Measurements from ENCODE around the gene ADCY3. TPM values are rescaled to one million over a fixed set of nuclear protein-coding genes. Genes with fewer than 3 reads are reported as not detected.
A peak's percentile ranks its signal among the peaks of the same experiment; 100 is the strongest.
"Not testable (repeated sequence)": the region's sequence is repeated elsewhere in the genome, so short reads cannot be mapped to it uniquely, and the experiment has no call there.

Gene ADCY3
- polyA plus RNA-seq, 1 donor, result 23.5 TPM

DNA sequence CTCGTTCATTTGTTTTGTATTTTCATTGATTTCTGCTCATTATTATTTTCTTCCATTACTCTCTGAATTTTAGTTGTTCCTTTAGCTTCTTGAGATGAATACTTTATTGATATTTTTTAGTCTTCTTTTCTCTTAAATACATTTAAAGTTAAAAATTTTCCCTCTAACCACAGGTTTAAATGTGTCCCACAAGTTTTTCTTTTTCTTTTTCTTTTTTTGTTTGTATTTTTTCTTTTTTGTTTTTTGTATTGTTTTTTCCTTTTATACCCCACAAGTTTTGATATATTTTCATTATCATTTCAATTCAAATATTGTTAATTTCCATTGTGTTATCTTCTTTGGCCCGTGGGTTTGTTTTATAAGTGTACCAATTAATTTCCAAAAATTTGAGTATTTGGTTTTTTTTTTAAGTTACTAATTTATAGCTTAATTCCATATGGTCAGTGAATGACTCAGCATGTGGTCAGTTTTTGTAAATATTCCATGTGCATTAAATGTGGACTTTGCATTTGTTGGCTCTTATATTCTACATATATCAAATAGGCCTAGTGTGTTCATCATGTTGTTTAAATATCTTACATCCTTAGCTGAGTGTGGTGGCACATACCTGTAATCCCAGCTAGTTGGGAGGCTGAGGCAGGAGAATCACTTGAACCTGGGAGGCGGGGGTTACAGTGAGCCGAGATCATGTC is 110.6 kb downstream of the ADCY3 start:
- DNase-seq, result no peak

DNA sequence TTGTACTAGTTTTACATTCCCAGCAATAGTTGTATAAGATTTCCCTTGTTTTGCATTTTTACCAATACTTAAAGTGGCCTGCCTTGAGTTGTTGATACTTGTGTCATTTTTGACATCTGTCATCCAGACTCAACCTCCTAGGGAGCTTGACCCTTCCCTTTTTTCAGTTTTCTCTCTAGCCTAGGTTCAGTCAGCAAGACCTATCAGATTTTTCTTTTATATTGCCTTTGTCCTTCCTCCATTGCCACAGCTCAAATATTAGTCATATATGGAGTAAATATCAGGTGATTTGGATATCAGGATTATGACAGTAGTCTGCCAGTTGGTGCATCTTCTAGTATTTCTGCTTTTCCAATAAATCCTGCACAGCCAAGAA is 113.4 kb downstream of the ADCY3 start:
- DNase-seq, result no peak

DNA sequence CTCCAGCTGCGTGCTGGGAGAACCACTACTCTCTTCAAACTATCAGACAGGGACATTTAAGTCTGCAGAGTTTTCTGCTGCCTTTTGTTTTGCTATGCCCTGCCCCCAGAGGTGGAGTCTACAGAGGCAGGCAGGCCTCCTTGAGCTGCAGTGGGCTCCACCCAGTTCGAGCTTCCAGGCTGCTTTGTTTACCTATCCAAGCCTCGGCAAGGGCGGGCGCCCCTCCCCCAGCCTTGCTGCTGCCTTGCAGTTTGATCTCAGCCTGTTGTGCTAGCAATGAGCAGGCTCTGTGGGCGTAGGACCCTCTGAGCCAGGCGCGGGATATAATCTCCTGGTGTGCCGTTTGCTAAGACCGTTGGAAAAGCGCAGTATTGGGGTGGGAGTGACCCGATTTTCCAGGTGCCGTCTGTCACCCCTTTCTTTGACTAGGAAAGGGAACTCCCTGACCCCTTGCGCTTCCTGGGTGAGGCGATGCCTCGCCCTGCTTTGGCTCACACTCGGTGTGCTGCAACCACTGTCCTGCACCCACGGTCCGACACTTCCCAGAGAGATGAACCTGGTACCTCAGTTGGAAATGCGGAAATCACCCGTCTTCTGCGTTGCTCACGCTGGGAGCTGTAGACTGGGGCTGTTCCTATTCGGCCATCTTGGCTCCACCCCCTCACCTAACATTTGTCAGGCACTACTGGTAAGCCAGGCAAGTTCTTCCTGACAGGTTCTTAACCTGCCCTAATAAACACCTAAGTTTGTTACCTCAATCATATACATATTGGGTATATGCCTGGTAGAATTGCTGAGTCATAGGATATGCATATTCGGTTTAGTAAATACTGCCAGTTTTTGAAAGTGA is 114.0 kb downstream of the ADCY3 start:
- DNase-seq, result not testable (repeated sequence)

- DNase-seq, result not testable (repeated sequence)
These were observed 119.5 kb downstream of the ADCY3 start for GRCh38 chr2:24800487-24800886.

- no peak for DNase-seq
These were observed 122.4 kb downstream of the ADCY3 start for GRCh38 chr2:24797644-24798043.

DNA sequence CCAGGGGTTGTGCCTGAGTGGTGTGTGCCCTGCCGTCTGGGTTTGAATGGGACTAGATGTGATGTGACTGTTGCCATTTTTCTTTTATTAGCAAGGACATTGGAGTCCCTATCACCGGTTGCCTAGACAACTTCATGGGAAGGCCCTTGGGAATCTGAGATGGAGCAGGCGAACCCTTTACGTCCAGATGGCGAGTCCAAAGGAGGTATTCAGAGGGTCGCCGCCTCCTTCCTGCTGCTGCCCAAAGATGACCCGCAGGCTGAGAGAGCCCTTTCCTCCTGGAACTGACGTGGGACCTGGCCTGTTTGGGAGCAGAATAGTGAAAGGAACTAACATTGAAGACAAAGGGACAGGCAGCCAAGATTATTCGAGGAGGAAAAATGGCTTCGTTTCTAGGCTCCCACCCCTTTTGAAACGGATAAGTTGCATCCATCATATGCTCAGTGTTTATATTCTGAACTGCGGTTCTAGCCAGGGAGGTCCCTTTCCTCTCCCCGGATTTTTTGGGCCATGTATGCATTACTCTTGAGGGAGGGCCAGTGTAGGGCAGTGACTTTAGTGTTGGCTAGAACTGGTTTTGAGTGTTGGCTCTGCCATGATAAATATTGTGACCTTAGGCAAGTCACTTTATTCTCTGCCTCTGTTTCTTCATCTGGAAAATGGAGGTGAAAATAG is 126.1 kb downstream of the ADCY3 start:
- DNase-seq, result peak; percentile 20

DNA sequence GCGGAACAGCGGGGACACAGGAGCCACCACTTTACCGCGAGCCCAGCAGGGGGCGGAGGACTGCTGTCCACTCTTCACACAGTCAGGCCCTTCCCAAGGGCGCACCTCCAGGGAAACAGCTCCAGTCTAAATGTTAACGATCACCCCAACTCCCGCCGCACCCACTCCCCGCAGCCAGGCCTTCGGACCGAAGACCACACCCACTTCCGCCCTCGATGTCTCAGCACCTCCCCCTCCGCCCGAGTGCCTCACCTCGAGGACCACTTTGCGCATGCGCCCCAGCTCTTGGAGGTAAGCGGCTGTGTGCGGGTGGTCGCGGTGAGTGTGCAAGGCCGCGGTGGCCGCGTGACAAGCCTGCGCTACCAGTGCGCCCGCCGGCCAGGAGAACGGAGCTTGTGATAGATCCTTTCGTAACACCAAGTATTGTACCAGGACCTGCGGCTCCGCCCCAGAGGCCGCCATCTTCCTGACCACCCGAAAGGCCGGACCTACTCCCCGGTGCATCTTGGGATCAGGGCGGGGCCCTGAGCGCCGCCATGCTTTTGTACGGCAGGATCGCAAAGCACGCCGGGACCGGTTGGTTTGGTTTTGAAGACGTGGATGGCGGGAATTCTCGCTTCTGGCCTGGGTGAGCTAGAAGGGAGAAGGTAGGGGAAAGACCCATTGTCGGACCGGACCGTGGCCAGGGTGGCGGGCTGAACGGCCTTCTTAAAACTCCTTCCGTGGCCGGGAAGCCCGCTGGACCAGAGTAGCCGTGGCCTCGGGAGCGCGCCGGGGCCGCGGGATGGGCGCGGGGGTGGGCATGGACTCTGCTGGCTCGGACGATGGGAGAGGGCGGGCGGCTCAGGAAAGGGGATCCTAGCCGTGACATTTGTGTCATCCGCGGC is 126.9 kb downstream of the ADCY3 start, which contains the start of the genes CENPO and PTRHD1:
CENPO (plus strand) TSS at position 552 of the 887 bp plus-strand sequence. CDS start 495 bp downstream, outside the sequence.
PTRHD1 (minus strand) TSS at position 518 of the 887 bp plus-strand sequence; CDS start at position 504, 14 bp downstream.
- peak; percentile 97 for DNase-seq

GRCh38 chr2:24792542-24792873 is 127.5 kb downstream of the ADCY3 start:
- no peak for DNase-seq

DNA sequence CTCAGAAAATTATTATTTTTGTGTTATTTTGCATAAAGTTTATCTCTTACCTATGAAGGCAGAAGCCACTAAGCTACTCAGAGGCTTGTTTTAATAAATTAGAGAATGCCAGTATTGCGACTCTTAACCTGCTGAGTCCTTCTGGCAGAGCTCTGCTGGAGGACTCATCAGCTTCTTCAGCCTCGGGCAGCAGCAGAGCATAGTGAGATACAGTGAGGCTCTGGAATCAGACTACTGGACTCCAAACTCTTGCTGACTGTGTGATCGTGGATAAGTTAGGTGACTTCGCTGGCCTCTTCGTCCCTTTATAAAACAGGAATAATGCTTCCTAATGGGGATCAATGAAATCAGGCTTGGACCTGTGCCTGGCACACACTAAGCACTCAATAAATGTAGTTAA is 128.6 kb downstream of the ADCY3 start:
- DNase-seq, result no peak

DNA sequence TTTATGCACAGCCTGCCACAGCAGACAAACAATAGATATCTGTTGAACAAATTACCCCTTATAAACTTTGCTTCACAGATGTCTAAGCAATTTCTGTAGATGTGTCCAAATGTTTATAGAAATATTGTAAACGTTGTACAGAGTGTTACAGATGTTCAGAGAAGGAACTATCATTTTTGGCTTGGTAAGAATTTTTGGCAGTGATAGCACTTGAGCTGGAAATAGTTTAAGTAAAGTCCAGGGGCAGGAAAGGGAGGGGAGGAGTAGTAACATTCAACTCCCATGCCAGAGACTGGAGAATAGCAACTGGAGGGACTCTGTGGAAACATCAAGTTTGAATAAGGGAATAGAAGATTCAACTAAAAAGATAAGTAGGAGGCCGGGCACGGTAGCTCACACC is 131.2 kb downstream of the ADCY3 start:
- no peak for DNase-seq

GRCh38 chr2:24787532-24787931 is 132.5 kb downstream of the ADCY3 start:
- DNase-seq, result no peak

- DNase-seq, result no peak
These were observed 134.2 kb downstream of the ADCY3 start for GRCh38 chr2:24785671-24786321.

DNA sequence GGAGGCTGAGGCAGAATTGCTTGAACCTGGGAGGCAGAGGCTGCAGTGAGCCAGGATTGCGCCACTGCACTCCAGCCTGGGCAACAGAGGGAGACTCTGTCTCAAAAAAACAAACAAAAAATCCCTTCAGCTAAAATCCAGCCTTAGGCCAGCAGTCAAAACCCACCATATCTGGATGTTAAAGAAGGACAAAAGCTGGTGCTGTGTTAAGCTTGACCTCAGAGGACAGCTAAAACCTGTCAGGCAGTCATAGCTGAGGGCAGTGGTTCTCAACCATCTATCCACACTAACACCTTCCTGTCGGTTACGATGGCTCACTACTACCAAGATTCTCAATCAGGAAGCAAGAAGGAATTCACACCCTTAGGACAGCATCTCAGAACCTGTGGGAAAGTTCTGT is 136.4 kb downstream of the ADCY3 start:
- no peak for DNase-seq

DNA sequence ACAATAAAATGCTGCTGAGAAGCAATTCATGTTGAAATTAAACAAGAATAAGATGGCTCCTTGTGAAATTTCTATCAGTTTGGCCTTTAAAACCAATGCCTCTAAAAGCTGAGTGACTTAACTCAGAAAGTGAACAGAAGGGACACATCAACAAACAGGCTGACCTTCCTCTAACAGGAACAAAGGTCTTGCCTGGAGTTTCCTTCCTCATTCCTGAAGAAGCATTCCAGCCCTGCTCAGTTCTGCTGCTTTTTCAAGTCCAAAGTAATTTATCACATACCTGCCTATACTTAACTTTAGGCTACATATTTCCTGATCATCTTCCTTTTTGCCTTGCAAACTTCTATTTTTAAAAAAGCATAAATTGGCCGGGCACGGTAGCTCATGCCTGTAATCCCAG is 140.9 kb downstream of the ADCY3 start:
- DNase-seq, result no peak

DNA sequence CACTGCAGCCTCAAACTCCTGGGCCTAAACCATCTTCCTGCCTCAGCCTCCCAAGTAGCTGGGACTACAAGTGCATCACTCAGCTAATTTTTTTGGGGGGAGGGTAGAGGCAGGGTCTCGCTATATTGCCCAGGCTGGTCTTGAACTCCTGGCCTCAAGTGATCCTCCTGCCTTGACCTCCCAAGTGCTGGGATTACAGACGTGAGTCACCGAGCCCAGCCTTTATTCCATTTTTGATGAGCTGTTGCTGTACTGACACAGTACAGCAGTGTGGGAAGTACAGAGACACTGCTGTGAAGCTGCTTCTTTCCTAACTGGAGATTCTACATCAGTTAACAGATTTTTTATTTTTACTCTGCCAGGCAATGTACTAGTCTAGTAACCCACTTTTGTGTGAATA is 145.7 kb downstream of the ADCY3 start:
- no peak for DNase-seq

- no peak for DNase-seq
These were observed 148.1 kb downstream of the ADCY3 start for GRCh38 chr2:24771764-24772586.

- no peak for DNase-seq
These were observed 149.0 kb downstream of the ADCY3 start for GRCh38 chr2:24771061-24771460.

Data from hindlimb muscle (tissue), 1 donor.